Measurements from ENCODE around the gene HNRNPF.
"Not testable (repeated sequence)": the region's sequence is repeated elsewhere in the genome, so short reads cannot be mapped to it uniquely, and the experiment has no call there.

HNRNPF gene

GRCh38 chr10:43394868-43395267, 14.1 kb downstream of the HNRNPF start:
- H3F3A ChIP-seq (ENCODE audit: insufficient read depth), result peaks cover 61% of the 10 kb centered on the region
- H4K20me1 ChIP-seq (ENCODE audit: low read depth, low read length), result peaks cover 42% of the 10 kb centered on the region
- no peak for TF ChIP-seq CTCF (IDR thresholded peaks at IDR 0.05; ENCODE audit: insufficient read depth, low read length, poor library complexity, severe bottlenecking)
- TF ChIP-seq EZH2phosphoT487 (conservative IDR thresholded peaks at IDR 0.05; ENCODE audit: low read length), result no peak
- H3K27ac ChIP-seq (ENCODE audit: low read depth, low read length), result peak overlapping the region; percentile 90; the same call in 1 of the 2 replicates
- H2AFZ ChIP-seq (ENCODE audit: low read depth, low read length, severe bottlenecking), result no peak overlapping the region
- H3K4me2 ChIP-seq (ENCODE audit: low read depth, low read length, poor library complexity, severe bottlenecking), result peak overlapping the region; percentile 78
- H3K9me3 ChIP-seq (ENCODE audit: insufficient read depth, low read length), result no peaks in the 10 kb centered on the region
- no peaks in the 10 kb centered on the region for H3K27me3 ChIP-seq (ENCODE audit: low read length)
- peaks cover 48% of the 10 kb centered on the region for H3K36me3 ChIP-seq (ENCODE audit: low read length)
- H3K9ac ChIP-seq (ENCODE audit: low read length), result peak overlapping the region; percentile 99
- H3K9me2 ChIP-seq (replicated peaks; ENCODE audit: insufficient read depth, low read length), result no peaks in the 10 kb centered on the region
- H3K79me2 ChIP-seq (ENCODE audit: insufficient read depth, low read length), result peaks cover 97% of the 10 kb centered on the region
- no peak overlapping the region for H3K4me3 ChIP-seq (ENCODE audit: insufficient read depth, low read length, poor library complexity, severe bottlenecking)

- peaks cover 97% of the 10 kb centered on the region for H3K79me2 ChIP-seq (ENCODE audit: insufficient read depth, low read length)
- no peak overlapping the region for H3K4me2 ChIP-seq (ENCODE audit: low read depth, low read length, poor library complexity, severe bottlenecking)
- H3K4me3 ChIP-seq (ENCODE audit: insufficient read depth, low read length, poor library complexity, severe bottlenecking), result no peak overlapping the region
- H3K27me3 ChIP-seq (ENCODE audit: low read length), result no peaks in the 10 kb centered on the region
- peaks cover 61% of the 10 kb centered on the region for H3F3A ChIP-seq (ENCODE audit: insufficient read depth)
- peaks cover 49% of the 10 kb centered on the region for H4K20me1 ChIP-seq (ENCODE audit: low read depth, low read length)
- TF ChIP-seq EZH2phosphoT487 (conservative IDR thresholded peaks at IDR 0.05; ENCODE audit: low read length) (no peak), CTCF (IDR thresholded peaks at IDR 0.05; ENCODE audit: insufficient read depth, low read length, poor library complexity, severe bottlenecking) (no peak)
- H3K9me3 ChIP-seq (ENCODE audit: insufficient read depth, low read length), result no peaks in the 10 kb centered on the region
- peaks cover 50% of the 10 kb centered on the region for H3K36me3 ChIP-seq (ENCODE audit: low read length)
- H3K9ac ChIP-seq (ENCODE audit: low read length), result no peak overlapping the region
- H3K27ac ChIP-seq (ENCODE audit: low read depth, low read length), result peak overlapping the region; percentile 5; the same call in 1 of the 2 replicates
- H3K9me2 ChIP-seq (replicated peaks; ENCODE audit: insufficient read depth, low read length), result no peaks in the 10 kb centered on the region
- no peak overlapping the region for H2AFZ ChIP-seq (ENCODE audit: low read depth, low read length, severe bottlenecking)
These were observed 15.2 kb downstream of the HNRNPF start for GRCh38 chr10:43393606-43394360.

- H3K9me3 ChIP-seq (ENCODE audit: insufficient read depth, low read length); H3K27ac ChIP-seq (ENCODE audit: low read depth, low read length); H3K27me3 ChIP-seq (ENCODE audit: low read length); H3K4me2 ChIP-seq (ENCODE audit: low read depth, low read length, poor library complexity, severe bottlenecking); H2AFZ ChIP-seq (ENCODE audit: low read depth, low read length, severe bottlenecking); H3K9ac ChIP-seq (ENCODE audit: low read length); H3K4me3 ChIP-seq (ENCODE audit: insufficient read depth, low read length, poor library complexity, severe bottlenecking); H3K9me2 ChIP-seq (replicated peaks; ENCODE audit: insufficient read depth, low read length): not testable (repeated sequence)
- H3F3A ChIP-seq (ENCODE audit: insufficient read depth), result peaks cover 62% of the 10 kb centered on the region
- H3K36me3 ChIP-seq (ENCODE audit: low read length), result peaks cover 55% of the 10 kb centered on the region
- peaks cover 94% of the 10 kb centered on the region for H3K79me2 ChIP-seq (ENCODE audit: insufficient read depth, low read length)
- H4K20me1 ChIP-seq (ENCODE audit: low read depth, low read length), result peaks cover 54% of the 10 kb centered on the region
These were observed 15.8 kb downstream of the HNRNPF start for GRCh38 chr10:43393186-43393585.

- H3K79me2 ChIP-seq (ENCODE audit: insufficient read depth, low read length), result peaks cover 90% of the 10 kb centered on the region
- H3F3A ChIP-seq (ENCODE audit: insufficient read depth), result peaks cover 62% of the 10 kb centered on the region
- TF ChIP-seq CTCF (IDR thresholded peaks at IDR 0.05; ENCODE audit: insufficient read depth, low read length, poor library complexity, severe bottlenecking), result no peak
- TF ChIP-seq EZH2phosphoT487 (conservative IDR thresholded peaks at IDR 0.05; ENCODE audit: low read length), result no peak
- H3K27ac ChIP-seq (ENCODE audit: low read depth, low read length), result no peak overlapping the region
- H3K9me2 ChIP-seq (replicated peaks; ENCODE audit: insufficient read depth, low read length), result no peaks in the 10 kb centered on the region
- H3K4me3 ChIP-seq (ENCODE audit: insufficient read depth, low read length, poor library complexity, severe bottlenecking), result no peak overlapping the region
- H2AFZ ChIP-seq (ENCODE audit: low read depth, low read length, severe bottlenecking), result no peak overlapping the region
- H3K27me3 ChIP-seq (ENCODE audit: low read length), result no peaks in the 10 kb centered on the region
- H3K4me2 ChIP-seq (ENCODE audit: low read depth, low read length, poor library complexity, severe bottlenecking), result no peak overlapping the region
- H3K36me3 ChIP-seq (ENCODE audit: low read length), result peaks cover 59% of the 10 kb centered on the region
- no peaks in the 10 kb centered on the region for H3K9me3 ChIP-seq (ENCODE audit: insufficient read depth, low read length)
- peaks cover 59% of the 10 kb centered on the region for H4K20me1 ChIP-seq (ENCODE audit: low read depth, low read length)
- no peak overlapping the region for H3K9ac ChIP-seq (ENCODE audit: low read length)
These were observed 16.2 kb downstream of the HNRNPF start for GRCh38 chr10:43392748-43393147.
